ENCODE measurements around the gene CCM2.

Gene CCM2

GRCh38 chr7:45053401-45053800 lies 53.4 kb downstream of the CCM2 start:
- H3K27me3 ChIP-seq (replicated peaks; ENCODE audit: control insufficient read depth, insufficient read depth, low read length, poor library complexity, severe bottlenecking): no peaks in the 10 kb centered on the region
- H3K4me1 ChIP-seq (ENCODE audit: control insufficient read depth, insufficient read depth, low read length, poor library complexity, severe bottlenecking): peaks cover 3% of the 10 kb centered on the region
- H3K27ac ChIP-seq (ENCODE audit: insufficient read depth, low read length, poor library complexity, severe bottlenecking): no peak overlapping the region
- H3K36me3 ChIP-seq (ENCODE audit: control insufficient read depth, insufficient read depth, low read length): peaks cover 37% of the 10 kb centered on the region
- H3K4me3 ChIP-seq (ENCODE audit: insufficient read depth, low read depth, low read length, poor library complexity, severe bottlenecking): no peak overlapping the region
- no peak for DNase-seq
- no peaks in the 10 kb centered on the region for H3K9me3 ChIP-seq (ENCODE audit: control insufficient read depth, low read length)

- Histone ChIP-seq H3K27ac (ENCODE audit: insufficient read depth, low read length, poor library complexity, severe bottlenecking) (no peak overlapping the region), H3K27me3 (replicated peaks; ENCODE audit: control insufficient read depth, insufficient read depth, low read length, poor library complexity, severe bottlenecking) (no peaks in the 10 kb centered on the region), H3K9me3 (ENCODE audit: control insufficient read depth, low read length) (no peaks in the 10 kb centered on the region), H3K4me1 (ENCODE audit: control insufficient read depth, insufficient read depth, low read length, poor library complexity, severe bottlenecking) (peaks cover 3% of the 10 kb centered on the region), H3K36me3 (ENCODE audit: control insufficient read depth, insufficient read depth, low read length) (peaks cover 34% of the 10 kb centered on the region), H3K4me3 (ENCODE audit: insufficient read depth, low read depth, low read length, poor library complexity, severe bottlenecking) (no peak overlapping the region)
- no peak for DNase-seq
These were observed 53.9 kb downstream of the CCM2 start for GRCh38 chr7:45053941-45054340.

DNA sequence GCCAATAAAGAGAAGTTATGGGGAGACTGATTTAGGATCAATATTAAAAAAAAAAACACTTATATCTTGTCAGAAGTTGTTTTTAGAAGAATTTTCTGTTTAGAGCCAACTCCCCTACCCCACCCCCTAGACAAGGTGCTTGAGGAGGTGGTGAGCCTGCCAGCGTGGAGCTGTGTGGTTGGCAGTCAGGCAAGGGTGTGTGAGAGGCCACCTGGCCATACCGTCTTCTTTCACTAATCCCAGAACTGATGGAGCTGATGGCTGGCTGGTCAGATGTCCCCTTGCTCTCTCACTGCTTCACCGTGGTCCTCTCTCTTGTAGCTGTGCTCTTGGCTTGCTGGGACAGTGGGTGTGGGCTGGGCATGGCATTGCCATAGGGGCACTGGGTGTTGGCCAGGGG lies 54.4 kb downstream of the CCM2 start:
- Histone ChIP-seq H3K27me3 (replicated peaks; ENCODE audit: control insufficient read depth, insufficient read depth, low read length, poor library complexity, severe bottlenecking) (no peaks in the 10 kb centered on the region), H3K9me3 (ENCODE audit: control insufficient read depth, low read length) (no peaks in the 10 kb centered on the region), H3K36me3 (ENCODE audit: control insufficient read depth, insufficient read depth, low read length) (peaks cover 32% of the 10 kb centered on the region), H3K4me3 (ENCODE audit: insufficient read depth, low read depth, low read length, poor library complexity, severe bottlenecking) (no peak overlapping the region), H3K27ac (ENCODE audit: insufficient read depth, low read length, poor library complexity, severe bottlenecking) (no peak overlapping the region), H3K4me1 (ENCODE audit: control insufficient read depth, insufficient read depth, low read length, poor library complexity, severe bottlenecking) (peaks cover 3% of the 10 kb centered on the region)
- no peak for DNase-seq

DNA sequence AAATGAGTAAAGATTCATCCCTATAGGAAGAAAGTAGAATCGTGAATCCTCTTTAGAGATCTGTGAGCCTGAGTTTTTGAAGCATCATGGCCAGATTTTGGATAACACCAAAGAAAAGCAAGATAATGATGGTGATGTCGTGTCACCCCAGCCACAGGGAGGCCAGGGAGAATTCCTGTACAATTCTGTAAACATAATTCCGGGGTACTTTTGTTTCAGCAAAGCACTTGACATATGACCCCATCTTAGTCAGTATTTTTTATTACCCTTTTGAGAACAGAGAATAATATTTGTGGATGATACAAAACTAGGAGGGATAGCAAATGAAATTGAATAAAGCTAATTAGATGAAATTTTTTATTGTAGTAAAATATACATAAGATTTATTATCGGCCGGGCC lies 55.0 kb downstream of the CCM2 start:
- no peaks in the 10 kb centered on the region for H3K27me3 ChIP-seq (replicated peaks; ENCODE audit: control insufficient read depth, insufficient read depth, low read length, poor library complexity, severe bottlenecking)
- H3K4me3 ChIP-seq (ENCODE audit: insufficient read depth, low read depth, low read length, poor library complexity, severe bottlenecking): no peak overlapping the region
- H3K4me1 ChIP-seq (ENCODE audit: control insufficient read depth, insufficient read depth, low read length, poor library complexity, severe bottlenecking): peaks cover 6% of the 10 kb centered on the region
- no peaks in the 10 kb centered on the region for H3K9me3 ChIP-seq (ENCODE audit: control insufficient read depth, low read length)
- H3K27ac ChIP-seq (ENCODE audit: insufficient read depth, low read length, poor library complexity, severe bottlenecking): no peak overlapping the region
- DNase-seq: no peak
- peaks cover 26% of the 10 kb centered on the region for H3K36me3 ChIP-seq (ENCODE audit: control insufficient read depth, insufficient read depth, low read length)

GRCh38 chr7:45055594-45056219 lies 55.7 kb downstream of the CCM2 start:
- peaks cover 22% of the 10 kb centered on the region for H3K36me3 ChIP-seq (ENCODE audit: control insufficient read depth, insufficient read depth, low read length)
- no peak overlapping the region for H3K4me3 ChIP-seq (ENCODE audit: insufficient read depth, low read depth, low read length, poor library complexity, severe bottlenecking)
- no peaks in the 10 kb centered on the region for H3K27me3 ChIP-seq (replicated peaks; ENCODE audit: control insufficient read depth, insufficient read depth, low read length, poor library complexity, severe bottlenecking)
- H3K27ac ChIP-seq (ENCODE audit: insufficient read depth, low read length, poor library complexity, severe bottlenecking): no peak overlapping the region
- no peaks in the 10 kb centered on the region for H3K9me3 ChIP-seq (ENCODE audit: control insufficient read depth, low read length)
- DNase-seq: no peak
- H3K4me1 ChIP-seq (ENCODE audit: control insufficient read depth, insufficient read depth, low read length, poor library complexity, severe bottlenecking): peaks cover 6% of the 10 kb centered on the region

DNA sequence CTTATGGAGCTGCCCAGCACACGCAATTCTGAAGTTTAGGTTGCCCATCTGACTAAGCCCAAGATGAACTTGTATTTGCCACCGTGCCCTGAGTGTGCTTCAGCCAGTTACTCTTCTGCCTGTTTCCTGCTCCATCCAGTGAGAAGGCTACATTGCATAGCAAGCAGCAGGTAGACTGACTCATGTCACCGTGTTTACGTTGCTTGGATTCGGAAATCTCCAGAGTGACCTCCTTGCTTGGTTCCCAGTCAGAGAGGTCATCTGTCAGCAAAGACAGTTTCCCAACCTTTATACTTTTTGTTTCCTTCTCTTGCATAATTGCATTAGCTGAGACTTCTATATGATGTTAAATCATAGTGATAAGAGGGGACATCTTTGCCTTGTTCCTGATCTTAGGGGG lies 57.9 kb downstream of the CCM2 start:
- Histone ChIP-seq H3K27me3 (replicated peaks; ENCODE audit: control insufficient read depth, insufficient read depth, low read length, poor library complexity, severe bottlenecking) (no peaks in the 10 kb centered on the region), H3K4me3 (ENCODE audit: insufficient read depth, low read depth, low read length, poor library complexity, severe bottlenecking) (no peak overlapping the region), H3K4me1 (ENCODE audit: control insufficient read depth, insufficient read depth, low read length, poor library complexity, severe bottlenecking) (peaks cover 18% of the 10 kb centered on the region), H3K27ac (ENCODE audit: insufficient read depth, low read length, poor library complexity, severe bottlenecking) (no peak overlapping the region), H3K9me3 (ENCODE audit: control insufficient read depth, low read length) (no peaks in the 10 kb centered on the region), H3K36me3 (ENCODE audit: control insufficient read depth, insufficient read depth, low read length) (peaks cover 20% of the 10 kb centered on the region)
- DNase-seq: no peak

DNA sequence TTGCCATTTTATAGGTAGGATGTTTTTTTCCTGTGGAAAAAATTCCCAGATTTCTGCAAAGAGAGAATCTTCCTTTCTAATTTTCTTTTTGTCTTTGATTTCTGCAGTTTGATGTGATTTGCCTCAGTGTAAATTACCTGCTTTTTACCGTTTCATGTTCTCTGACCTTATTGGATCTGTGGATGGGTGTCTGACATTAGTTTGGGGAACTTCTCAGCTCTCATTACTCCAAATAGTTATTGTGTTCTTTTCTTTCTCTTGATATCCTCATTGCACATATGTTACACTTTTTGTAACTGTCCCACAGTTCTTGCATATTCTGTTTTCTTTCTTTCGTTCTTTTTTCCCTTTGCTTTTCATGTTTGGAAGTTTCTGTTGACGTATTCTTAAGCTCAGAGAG lies 60.3 kb downstream of the CCM2 start:
- Histone ChIP-seq H3K36me3 (ENCODE audit: control insufficient read depth, insufficient read depth, low read length) (peaks cover 32% of the 10 kb centered on the region), H3K4me1 (ENCODE audit: control insufficient read depth, insufficient read depth, low read length, poor library complexity, severe bottlenecking) (peaks cover 16% of the 10 kb centered on the region), H3K4me3 (ENCODE audit: insufficient read depth, low read depth, low read length, poor library complexity, severe bottlenecking) (no peak overlapping the region), H3K27ac (ENCODE audit: insufficient read depth, low read length, poor library complexity, severe bottlenecking) (no peak overlapping the region), H3K9me3 (ENCODE audit: control insufficient read depth, low read length) (no peaks in the 10 kb centered on the region), H3K27me3 (replicated peaks; ENCODE audit: control insufficient read depth, insufficient read depth, low read length, poor library complexity, severe bottlenecking) (no peaks in the 10 kb centered on the region)
- no peak for DNase-seq

DNA sequence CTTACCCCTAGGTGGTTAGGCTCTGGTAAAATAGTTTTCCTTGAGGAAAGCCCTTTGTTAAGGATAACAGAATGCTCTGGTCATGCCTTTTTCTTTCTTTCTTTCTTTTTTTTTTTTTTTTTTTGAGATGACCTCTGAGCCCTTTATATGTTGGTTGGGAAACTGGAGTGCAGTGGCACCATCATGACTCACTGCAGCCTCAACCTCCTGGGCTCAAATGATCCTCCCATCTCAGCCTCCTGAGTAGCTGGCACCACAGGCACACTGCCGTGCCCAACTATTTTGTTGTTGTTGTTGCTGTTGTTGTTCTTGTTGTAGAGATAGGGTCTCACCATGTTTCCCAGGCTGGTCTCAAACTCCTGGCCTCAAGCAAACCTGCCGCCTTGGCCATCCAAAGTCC lies 61.4 kb downstream of the CCM2 start:
- Histone ChIP-seq H3K36me3 (ENCODE audit: control insufficient read depth, insufficient read depth, low read length) (peaks cover 39% of the 10 kb centered on the region), H3K27ac (ENCODE audit: insufficient read depth, low read length, poor library complexity, severe bottlenecking) (peak overlapping the region; percentile 14), H3K27me3 (replicated peaks; ENCODE audit: control insufficient read depth, insufficient read depth, low read length, poor library complexity, severe bottlenecking) (no peaks in the 10 kb centered on the region), H3K4me1 (ENCODE audit: control insufficient read depth, insufficient read depth, low read length, poor library complexity, severe bottlenecking) (peaks cover 16% of the 10 kb centered on the region), H3K9me3 (ENCODE audit: control insufficient read depth, low read length) (no peaks in the 10 kb centered on the region), H3K4me3 (ENCODE audit: insufficient read depth, low read depth, low read length, poor library complexity, severe bottlenecking) (no peak overlapping the region)
- no peak for DNase-seq

DNA sequence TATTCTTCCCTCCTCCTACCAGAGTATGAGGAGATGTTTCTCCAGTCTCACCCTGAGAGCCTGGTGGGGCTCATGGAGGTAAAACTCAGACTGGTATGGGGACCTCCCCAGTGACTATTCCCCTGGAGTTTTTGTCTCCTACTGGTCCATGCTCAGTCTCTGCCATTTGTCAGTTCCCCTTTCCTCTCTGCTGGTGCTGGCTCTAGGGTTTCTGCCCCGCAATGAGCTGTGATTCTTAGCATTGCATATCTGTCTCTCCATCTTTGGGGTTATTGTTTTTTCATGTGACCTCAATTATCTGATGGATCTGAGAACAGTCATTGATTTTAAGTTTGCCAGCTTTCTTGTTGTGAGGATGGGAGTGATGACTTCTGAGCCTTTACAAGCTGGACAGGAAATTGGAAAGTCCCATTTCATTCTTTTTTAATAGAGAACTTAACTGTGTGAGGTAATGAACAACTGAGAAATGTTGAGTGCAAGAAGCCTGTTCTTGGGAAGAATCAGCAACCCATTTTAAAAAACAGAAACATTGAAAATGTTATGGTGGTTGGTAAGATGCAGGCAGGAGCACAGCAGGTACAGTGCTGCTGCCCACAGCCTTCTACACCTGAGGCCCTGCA lies 61.9 kb downstream of the CCM2 start:
- no peaks in the 10 kb centered on the region for H3K9me3 ChIP-seq (ENCODE audit: control insufficient read depth, low read length)
- no peaks in the 10 kb centered on the region for H3K27me3 ChIP-seq (replicated peaks; ENCODE audit: control insufficient read depth, insufficient read depth, low read length, poor library complexity, severe bottlenecking)
- DNase-seq: no peak
- H3K27ac ChIP-seq (ENCODE audit: insufficient read depth, low read length, poor library complexity, severe bottlenecking): peak overlapping the region; percentile 14
- H3K36me3 ChIP-seq (ENCODE audit: control insufficient read depth, insufficient read depth, low read length): peaks cover 42% of the 10 kb centered on the region
- H3K4me3 ChIP-seq (ENCODE audit: insufficient read depth, low read depth, low read length, poor library complexity, severe bottlenecking): no peak overlapping the region
- peaks cover 16% of the 10 kb centered on the region for H3K4me1 ChIP-seq (ENCODE audit: control insufficient read depth, insufficient read depth, low read length, poor library complexity, severe bottlenecking)

DNA sequence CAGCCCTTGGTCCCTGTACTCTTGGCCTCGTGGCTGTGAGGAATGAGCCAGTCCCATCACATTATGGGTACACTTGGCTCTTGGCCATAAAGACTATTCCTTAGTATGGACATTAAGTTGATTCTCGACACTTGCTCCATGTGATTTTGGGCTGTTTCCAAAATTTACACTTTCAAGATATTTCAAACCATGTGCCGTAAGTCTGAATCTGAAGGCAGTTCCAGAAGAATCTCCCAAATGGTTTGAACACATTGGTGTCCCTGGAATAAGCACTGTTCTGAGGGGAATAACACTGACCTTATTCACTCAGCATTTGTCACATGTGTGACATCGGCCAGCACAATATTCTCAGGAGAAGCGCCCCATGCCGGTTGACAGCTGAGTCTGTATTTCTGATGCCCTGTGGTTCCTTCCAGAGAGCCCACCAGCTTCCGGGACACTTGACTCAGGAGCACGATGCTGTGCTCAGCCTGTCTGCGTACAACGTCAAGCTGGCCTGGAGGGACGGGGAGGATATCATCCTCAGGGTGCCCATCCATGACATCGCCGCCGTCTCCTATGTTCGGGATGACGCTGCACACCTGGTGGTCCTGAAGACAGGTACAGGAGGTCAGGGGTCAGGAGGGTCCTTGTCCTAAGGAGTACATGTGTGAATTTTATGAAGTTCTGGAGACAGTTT lies 64.2 kb downstream of the CCM2 start:
- Histone ChIP-seq H3K36me3 (ENCODE audit: control insufficient read depth, insufficient read depth, low read length) (peaks cover 60% of the 10 kb centered on the region), H3K4me1 (ENCODE audit: control insufficient read depth, insufficient read depth, low read length, poor library complexity, severe bottlenecking) (peaks cover 16% of the 10 kb centered on the region), H3K9me3 (ENCODE audit: control insufficient read depth, low read length) (no peaks in the 10 kb centered on the region), H3K4me3 (ENCODE audit: insufficient read depth, low read depth, low read length, poor library complexity, severe bottlenecking) (no peak overlapping the region), H3K27ac (ENCODE audit: insufficient read depth, low read length, poor library complexity, severe bottlenecking) (no peak overlapping the region), H3K27me3 (replicated peaks; ENCODE audit: control insufficient read depth, insufficient read depth, low read length, poor library complexity, severe bottlenecking) (no peaks in the 10 kb centered on the region)
- DNase-seq: no peak
